ENCODE data around the gene CDC25A.
"Not testable (repeated sequence)": the region's sequence is repeated elsewhere in the genome, so short reads cannot be mapped to it uniquely, and the experiment has no call there.

CDC25A gene

DNA sequence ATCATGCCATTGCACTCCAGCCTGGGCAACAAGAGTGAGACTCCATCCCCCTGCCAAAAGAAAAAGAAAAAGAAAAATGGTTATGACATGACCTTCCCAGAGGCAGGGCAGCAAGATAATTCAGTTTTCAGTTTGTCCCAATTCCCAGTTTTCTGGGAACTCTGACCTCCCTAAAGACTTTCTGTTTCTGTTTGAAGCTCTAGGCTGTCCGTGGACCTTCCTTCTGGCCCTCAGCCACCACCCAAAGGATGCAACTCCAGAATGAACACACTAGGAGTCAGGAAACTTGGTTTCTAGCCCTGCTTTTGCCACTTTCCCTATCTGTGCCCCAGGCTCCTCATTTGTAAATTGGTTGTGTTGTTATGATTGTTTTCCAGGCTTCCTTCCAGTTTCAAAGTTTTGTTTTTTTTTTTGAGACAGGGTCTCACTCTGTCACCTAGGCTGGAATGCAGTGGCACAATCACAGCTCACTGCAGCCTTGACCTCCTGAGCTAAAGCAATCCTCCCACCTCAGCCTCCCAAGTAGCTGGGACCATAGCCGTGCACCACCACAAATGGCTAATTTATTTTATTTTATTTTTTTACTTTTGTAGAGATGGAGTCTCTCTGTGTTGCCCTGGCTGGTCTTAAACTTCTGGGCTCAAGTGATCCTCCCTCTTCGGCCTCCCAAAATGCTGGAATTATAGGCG is 68.6 kb downstream of the CDC25A start:
- no peak for DNase-seq
- intact Hi-C loops (cut with DNase I): no loop called here

DNA sequence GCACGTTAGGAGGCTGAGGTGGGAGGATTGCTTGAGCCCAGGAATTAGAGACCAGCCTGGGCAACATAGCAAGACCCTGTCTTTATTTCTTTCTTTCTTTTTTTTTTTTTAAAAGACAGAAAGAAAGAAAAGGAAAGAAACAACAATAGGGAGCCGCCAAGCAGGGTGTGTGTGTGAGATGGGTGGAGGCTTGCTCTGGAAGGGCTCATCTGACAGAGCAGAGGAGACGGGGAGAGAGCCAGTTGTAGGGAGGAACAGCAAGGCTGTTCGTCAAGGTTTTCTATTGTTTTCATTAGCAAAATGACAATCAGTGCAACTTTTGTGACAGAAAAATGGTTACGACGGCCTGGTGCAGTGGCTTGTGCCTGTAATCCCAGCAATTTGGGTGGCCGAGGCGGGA is 69.3 kb downstream of the CDC25A start:
- intact Hi-C loops (cut with DNase I): no loop called here
- no peak for DNase-seq

DNA sequence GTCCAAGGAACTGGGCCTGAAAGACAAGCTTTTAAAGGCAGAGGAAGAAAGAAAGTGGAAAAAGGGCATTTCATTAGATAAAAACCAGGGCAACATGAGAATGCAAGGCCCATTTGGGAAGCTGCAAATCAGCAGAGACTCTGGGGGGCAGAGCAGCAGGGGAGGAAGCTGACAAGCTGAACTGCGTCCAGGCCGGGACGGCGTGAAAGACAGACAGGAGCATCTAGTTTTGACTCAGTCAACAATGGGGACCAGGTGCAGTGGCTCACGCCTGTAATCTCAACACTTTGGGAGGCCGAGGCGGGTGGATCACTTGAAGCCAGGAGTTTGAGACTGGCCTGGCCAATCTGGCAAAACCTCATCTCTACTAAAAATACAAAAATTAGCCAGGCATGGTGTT is 69.9 kb downstream of the CDC25A start:
- intact Hi-C loops (cut with DNase I): no loop called here
- no peak for DNase-seq

DNA sequence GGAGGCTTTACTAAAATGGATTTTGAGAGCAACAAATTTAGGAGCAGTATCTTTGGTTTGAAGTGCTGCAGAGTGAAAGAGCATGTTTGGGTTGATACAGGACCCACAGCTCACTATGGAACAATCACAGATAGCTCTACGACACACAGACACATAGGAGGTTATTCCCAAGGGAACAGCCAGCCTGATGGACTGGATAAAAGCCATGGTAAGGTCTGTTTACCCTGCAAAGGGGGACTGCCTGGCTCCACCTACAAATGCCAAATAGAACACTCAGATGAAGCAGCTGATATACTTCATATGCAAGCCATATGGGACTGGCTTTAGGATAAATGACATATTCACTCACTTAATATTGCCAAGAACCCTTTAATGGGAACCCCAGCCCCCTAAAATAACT is 75.4 kb downstream of the CDC25A start:
- intact Hi-C loops (cut with DNase I): no loop called here
- DNase-seq: no peak

DNA sequence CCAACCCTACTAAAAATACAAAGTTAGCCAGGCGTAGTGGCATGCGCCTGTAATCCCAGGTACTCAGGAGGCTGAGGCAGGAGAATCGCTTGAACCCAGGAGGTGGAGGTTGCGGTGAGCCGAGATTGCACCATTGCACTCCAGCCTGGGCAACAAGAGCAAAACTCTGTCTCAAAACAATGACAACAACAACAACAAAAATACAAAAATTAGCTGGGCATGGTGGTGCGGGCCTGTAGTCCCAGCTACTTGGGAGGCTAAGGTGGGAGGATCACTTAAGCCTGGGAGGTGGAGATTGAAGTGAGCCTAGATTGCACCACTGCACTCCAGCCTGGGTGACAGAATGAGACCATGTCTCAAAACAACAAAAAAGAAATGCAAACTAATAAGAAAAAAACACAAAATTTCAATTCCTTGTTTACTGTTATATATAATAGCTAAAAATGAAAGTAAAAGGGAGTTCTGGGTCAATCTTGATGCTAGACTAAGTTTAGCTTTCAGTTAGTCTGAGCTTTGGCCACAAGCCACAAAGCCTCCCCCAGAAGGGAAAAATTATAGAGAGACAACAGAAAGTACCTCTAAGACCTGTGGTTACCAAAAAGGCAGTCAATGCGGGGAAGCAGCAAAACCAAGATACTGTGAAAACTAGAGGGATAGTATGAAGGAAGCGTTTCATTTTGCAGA is 76.0 kb downstream of the CDC25A start:
- intact Hi-C loops (cut with DNase I): not testable (repeated sequence)

DNA sequence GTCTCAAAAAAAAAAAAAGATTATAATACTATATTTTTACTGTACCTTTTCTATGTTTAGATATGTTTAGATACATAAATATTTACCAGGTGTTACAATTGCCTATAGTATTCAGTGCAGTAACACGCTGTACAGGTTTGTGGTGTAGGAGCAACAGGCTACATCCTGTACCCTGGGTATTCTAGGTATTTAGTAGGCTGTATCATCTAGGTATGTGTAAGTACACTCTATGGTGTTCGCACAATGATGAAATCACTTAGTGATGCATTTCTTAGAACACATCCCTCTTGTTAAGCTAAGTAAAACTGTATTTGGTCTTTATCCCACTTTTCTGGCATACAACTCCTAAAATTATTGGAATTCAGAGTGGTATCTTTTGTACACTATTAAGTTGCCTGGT is 77.8 kb downstream of the CDC25A start:
- DNase-seq: no peak
- intact Hi-C loops (cut with DNase I): no loop called here

More for the DNA sequence above, 76.0 kb downstream of the CDC25A start:
- DNase-seq: not testable (repeated sequence)

- no peak for DNase-seq
- intact Hi-C loops (cut with DNase I): no loop called here
These were observed 81.0 kb downstream of the CDC25A start for GRCh38 chr3:48107227-48107626.
